SU-DHL-6 (cell line): ENCODE results near the gene ANKRD65.

ENCODE experiments used
- H2AFZ ChIP-seq: fragments of 200-600 bp; sonication (generic); 2 replicates; pipeline ENCODE4 v1.6.1; 2014; ENCODE audit warnings: low read depth, mild to moderate bottlenecking, moderate library complexity, mixed read lengths, antibody characterized with exemption, low read length; ENCODE audit not compliant: severe bottlenecking
- H3F3A ChIP-seq: fragments of 200-600 bp; shearing (Covaris generic); 2 replicates; pipeline ENCODE4 v1.6.0; 2016; ENCODE audit warnings: antibody characterized with exemption, mild to moderate bottlenecking; ENCODE audit not compliant: insufficient read depth
- H3K27ac ChIP-seq: fragments of 200-600 bp; sonication (generic); 2 replicates; pipeline ENCODE4 v1.5.1; 2016; ENCODE audit warnings: low read depth, mild to moderate bottlenecking, low read length, moderate library complexity, mixed read lengths
- H3K27me3 ChIP-seq: fragments of 200-600 bp; sonication (generic), shearing (Covaris generic); 2 replicates; pipeline ENCODE4 v1.6.0; 2014; ENCODE audit warnings: mild to moderate bottlenecking, low read length
- H3K36me3 ChIP-seq: fragments of 200-600 bp; sonication (generic); 2 replicates; pipeline ENCODE4 v1.6.1; 2014; ENCODE audit warnings: mild to moderate bottlenecking, low read length, mixed read lengths
- H3K4me2 ChIP-seq: fragments of 300-600, 200-600 bp; shearing (Covaris generic), sonication (generic); 2 replicates; pipeline ENCODE4 v1.6.0; 2014; ENCODE audit warnings: low read length, low read depth, mild to moderate bottlenecking; ENCODE audit not compliant: poor library complexity, severe bottlenecking
- H3K4me3 ChIP-seq: fragments of 200-600 bp; sonication (generic); 2 replicates; pipeline ENCODE4 v1.5.1; 2014; ENCODE audit warnings: antibody characterized with exemption, low read length, mild to moderate bottlenecking, mixed read lengths; ENCODE audit not compliant: insufficient read depth, poor library complexity, severe bottlenecking
- H3K79me2 ChIP-seq: fragments of 200-600 bp; sonication (generic); 2 replicates; pipeline ENCODE4 v1.6.1; 2014; ENCODE audit warnings: mild to moderate bottlenecking, low read length, moderate library complexity; ENCODE audit not compliant: insufficient read depth
- H3K9ac ChIP-seq: fragments of 200-600 bp; sonication (generic); 2 replicates; pipeline ENCODE4 v1.7.0; 2014; ENCODE audit warnings: mild to moderate bottlenecking, low read length
- H3K9me2 ChIP-seq: fragments of 200-600 bp; sonication (generic); replicated peaks from 2 replicates; pipeline ENCODE4 v1.6.1; 2014; ENCODE audit warnings: low read length; ENCODE audit not compliant: insufficient read depth
- H3K9me3 ChIP-seq: fragments of 200-600 bp; sonication (generic); 2 replicates; pipeline ENCODE4 v1.6.1; 2014; ENCODE audit warnings: low read length, mixed read lengths; ENCODE audit not compliant: insufficient read depth
- H4K20me1 ChIP-seq: fragments of 200-600 bp; sonication (generic); 2 replicates; pipeline ENCODE4 v1.6.1; 2014; ENCODE audit warnings: low read depth, mild to moderate bottlenecking, antibody characterized with exemption, low read length, moderate library complexity, mixed read lengths
- CTCF ChIP-seq: fragments of 200-600 bp; sonication (generic); IDR thresholded peaks from one replicate; pipeline ENCODE4 v1.5.1; 2017; ENCODE audit warnings: antibody characterized with exemption, mild to moderate bottlenecking, low read length, moderate library complexity; ENCODE audit not compliant: insufficient read depth, poor library complexity, severe bottlenecking
- EZH2phosphoT487 ChIP-seq: fragments of 200-600 bp; sonication (generic), shearing (Covaris generic); conservative IDR thresholded peaks from 2 replicates; pipeline ENCODE4 v1.6.1; 2018; ENCODE audit warnings: mild to moderate bottlenecking, antibody characterized with exemption, low read length, moderate library complexity, mixed read lengths

The ANKRD65 gene

GRCh38 chr1:1437033-1437903 is 16.2 kb upstream of the ANKRD65 start:
- no peak overlapping the region for H3K27ac ChIP-seq
- H3K9me3 ChIP-seq = no peaks in the 10 kb centered on the region
- no peaks in the 10 kb centered on the region for H4K20me1 ChIP-seq
- no peak overlapping the region for H3K4me2 ChIP-seq
- TF ChIP-seq EZH2phosphoT487 = no peak
- TF ChIP-seq CTCF = no peak
- no peaks in the 10 kb centered on the region for H3K27me3 ChIP-seq
- no peaks in the 10 kb centered on the region for H3K79me2 ChIP-seq
- H3K4me3 ChIP-seq = no peak overlapping the region
- H3K36me3 ChIP-seq = no peaks in the 10 kb centered on the region
- H2AFZ ChIP-seq = no peak overlapping the region
- no peaks in the 10 kb centered on the region for H3K9me2 ChIP-seq
- H3F3A ChIP-seq = no peaks in the 10 kb centered on the region
- H3K9ac ChIP-seq = no peak overlapping the region

GRCh38 chr1:1436630-1437032 is 15.6 kb upstream of the ANKRD65 start:
- Histone ChIP-seq H3K27me3 (no peaks in the 10 kb centered on the region), H3K4me2 (no peak overlapping the region), H3K36me3 (no peaks in the 10 kb centered on the region), H3K9ac (no peak overlapping the region), H3K27ac (no peak overlapping the region), H3K79me2 (no peaks in the 10 kb centered on the region), H3K9me2 (no peaks in the 10 kb centered on the region), H3K9me3 (no peaks in the 10 kb centered on the region), H2AFZ (no peak overlapping the region), H4K20me1 (no peaks in the 10 kb centered on the region), H3K4me3 (no peak overlapping the region), H3F3A (no peaks in the 10 kb centered on the region)
- no peak for TF ChIP-seq EZH2phosphoT487
- no peak for TF ChIP-seq CTCF

- no peak overlapping the region for H2AFZ ChIP-seq
- H3K79me2 ChIP-seq = no peaks in the 10 kb centered on the region
- H3K9me3 ChIP-seq = no peaks in the 10 kb centered on the region
- no peak overlapping the region for H3K4me3 ChIP-seq
- TF ChIP-seq EZH2phosphoT487 (no peak), CTCF (no peak)
- H3K27ac ChIP-seq = no peak overlapping the region
- H3K27me3 ChIP-seq = no peaks in the 10 kb centered on the region
- no peak overlapping the region for H3K4me2 ChIP-seq
- H3K9me2 ChIP-seq = no peaks in the 10 kb centered on the region
- no peaks in the 10 kb centered on the region for H3K36me3 ChIP-seq
- H4K20me1 ChIP-seq = no peaks in the 10 kb centered on the region
- no peaks in the 10 kb centered on the region for H3F3A ChIP-seq
- no peak overlapping the region for H3K9ac ChIP-seq
Measured at GRCh38 chr1:1435911-1436629, 15.0 kb upstream of the ANKRD65 start.
